Right lobe of liver (tissue), 6 donors: ENCODE measurements around the gene IPO8. TPM values are rescaled to one million over a fixed set of nuclear protein-coding genes. Genes with fewer than 3 reads are reported as not detected.

Experiments used
- ATAC-seq, 4 donors: fragments of 200-7000 bp; cut with Tn5 transposase; one replicate each; pipeline ENCODE4 v1.9.1; 2020; ENCODE audit warnings: mild to moderate bottlenecking in 4 of 4, moderate library complexity in 4 of 4
- DNase-seq, 3 donors: peaks; one replicate each; pipeline ENCODE4 v3.0.0-alpha.2; 2020
- H3K27ac ChIP-seq, 3 donors: fragments of 200-600 bp; one replicate each; pipeline ENCODE4 v1.8.0; 2022
- H3K27me3 ChIP-seq, 2 donors: fragments of 200-600 bp; one replicate each; pipeline ENCODE4 v1.8.0; 2022
- H3K36me3 ChIP-seq, 4 donors: fragments of 200-600 bp; sonication (generic) in 1 of 4; one replicate each; pipeline versions ENCODE4 v1.5.1 to v1.8.0; 2017 to 2022; ENCODE audit warnings: control low read depth in 1 of 4
- H3K4me1 ChIP-seq, 4 donors: fragments of 200-600 bp; sonication (generic) in 1 of 4; one replicate each; pipeline versions ENCODE4 v1.5.1 to v1.8.0; 2017 to 2022; ENCODE audit warnings: control low read depth in 1 of 4
- H3K4me3 ChIP-seq, 3 donors: fragments of 200-600 bp; one replicate each; pipeline ENCODE4 v1.8.0; 2022
- H3K9me3 ChIP-seq, 4 donors: fragments of 200-600 bp; sonication (generic) in 1 of 4; one replicate each; pipeline versions ENCODE4 v1.5.1 to v1.8.0; 2017 to 2022; ENCODE audit warnings: control low read depth in 1 of 4
- POLR2A ChIP-seq: fragments of 450-650 bp; IDR thresholded peaks from one replicate; pipeline ENCODE4 v1.6.1; 2017; ENCODE audit warnings: antibody characterized with exemption, mild to moderate bottlenecking
- WGBS: methylation state at CpG from one replicate; pipeline ENCODE4 v1.1.6; 2018; ENCODE audit warnings: low coverage, low lambda C conversion rate; ENCODE audit not compliant: insufficient coverage; ENCODE audit errors: missing lambda C conversion rate; 5-methylcytosine and 5-hydroxymethylcytosine counted together
- intact Hi-C, 2 donors: fragments of 100-400 bp; cut with DNase I; formaldehyde crosslinking; loops; one replicate each; pipeline versions ENCODE4 v1.11.2 to v1.14.1; 2022
- long read RNA-seq: library from polyadenylated mRNA; unstranded; transcript quantifications from one replicate; pipeline ENCODE4 v2.0.0, GENCODE V29; 2019
- total RNA-seq, 6 experiments: library from RNA; depleted of rRNA in 2 of 6; stranded (reverse); fragments of >200 nt in 2 of 6; fragmentation: NEBNext Ultra II Directional in 3 of 6; extraction: Animal tissue kit (Norgen Biotek cat#: 25700) in 3 of 6; gene quantifications; one replicate each; pipeline versions ENCODE4 v1.1.0 to v1.2.4, GENCODE V29; 2016 to 2023
- TF ChIP-seq, protein P1 (sequence below), 4 donors: fragments of 200-600 bp in 3 of 4; fragments of 450-650 bp in 1 of 4; IDR thresholded peaks; one replicate each; pipeline versions ENCODE4 v1.5.1 to v1.8.0; 2016 to 2022; ENCODE audit warnings: antibody characterized with exemption in 4 of 4, mild to moderate bottlenecking in 2 of 4
- donor health status: DM: no; HTN: yes; CAD: no.
- donor health status: DM: no; HTN: no; CAD: no.
- donor health status: DM: no; HTN: no; CAD: no.
- donor health status: DM: no; HTN: yes; CAD: no.
- donor health status: DM: no; HTN: yes; CAD: no.

The IPO8 gene
- total RNA-seq, result 10 to 100 TPM; 19.6 to 34.7 (median 25.5) TPM
- long read RNA-seq, result 0 reads

DNA sequence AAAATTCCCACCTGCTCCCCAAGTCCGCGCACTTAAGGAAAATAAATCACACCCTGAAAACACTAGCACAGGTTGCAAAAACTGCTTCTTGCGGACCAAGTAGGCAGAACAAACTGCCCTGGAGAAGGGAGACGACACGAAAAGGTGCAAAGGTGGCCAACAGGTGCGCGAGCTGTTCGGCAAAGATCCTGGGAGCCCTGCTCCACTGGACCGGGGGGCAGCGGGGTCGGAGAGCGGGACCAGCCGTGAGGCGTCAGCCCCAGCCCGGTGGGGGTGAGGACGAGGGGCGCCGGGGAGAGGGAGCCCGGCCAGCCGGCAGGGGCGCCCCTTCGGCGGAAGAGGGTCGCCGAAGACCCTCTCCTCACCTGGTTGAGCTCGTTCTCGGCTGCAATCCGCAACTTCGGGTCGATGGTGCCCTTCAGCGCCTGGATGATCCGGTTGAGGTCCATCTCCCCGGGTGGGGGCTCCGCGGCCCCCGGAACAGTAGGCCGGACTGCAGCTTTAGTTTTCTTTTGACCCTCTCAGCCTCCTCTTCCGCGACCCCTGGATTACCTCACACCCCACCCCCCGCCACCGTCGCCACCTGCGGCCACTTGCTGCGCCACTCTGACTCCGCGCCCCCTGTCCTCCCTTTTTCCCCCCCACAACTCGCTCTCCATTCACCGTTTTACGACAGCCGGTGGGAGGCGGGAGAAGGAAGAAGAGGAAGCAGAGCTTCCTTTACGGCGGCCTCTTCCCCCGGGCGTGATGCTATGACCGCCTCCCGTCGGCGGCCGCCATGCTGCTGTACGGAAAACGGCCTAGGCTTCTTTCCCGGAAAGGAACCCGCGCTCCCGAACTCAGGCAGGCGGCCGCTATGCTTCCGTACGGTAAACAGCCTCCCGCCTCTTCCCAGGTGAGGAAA is at the start of gene IPO8:
Gene IPO8, minus strand, starts transcription at position 671 of the 904 bp plus-strand sequence. Its CDS starts 222 bp downstream, at position 449.
- DNase-seq, result peak; percentile 93 to 96 (median 96)
- peak within 1 kb of the TSS; percentile 66 to 78 (median 71) for H3K27ac ChIP-seq
- ATAC-seq, result peak; percentile 97 to 99 (median 98)
- intact Hi-C loops, result no loop called here
- no peaks in the 10 kb centered on the region for H3K9me3 ChIP-seq
- TF ChIP-seq, protein P1, sequence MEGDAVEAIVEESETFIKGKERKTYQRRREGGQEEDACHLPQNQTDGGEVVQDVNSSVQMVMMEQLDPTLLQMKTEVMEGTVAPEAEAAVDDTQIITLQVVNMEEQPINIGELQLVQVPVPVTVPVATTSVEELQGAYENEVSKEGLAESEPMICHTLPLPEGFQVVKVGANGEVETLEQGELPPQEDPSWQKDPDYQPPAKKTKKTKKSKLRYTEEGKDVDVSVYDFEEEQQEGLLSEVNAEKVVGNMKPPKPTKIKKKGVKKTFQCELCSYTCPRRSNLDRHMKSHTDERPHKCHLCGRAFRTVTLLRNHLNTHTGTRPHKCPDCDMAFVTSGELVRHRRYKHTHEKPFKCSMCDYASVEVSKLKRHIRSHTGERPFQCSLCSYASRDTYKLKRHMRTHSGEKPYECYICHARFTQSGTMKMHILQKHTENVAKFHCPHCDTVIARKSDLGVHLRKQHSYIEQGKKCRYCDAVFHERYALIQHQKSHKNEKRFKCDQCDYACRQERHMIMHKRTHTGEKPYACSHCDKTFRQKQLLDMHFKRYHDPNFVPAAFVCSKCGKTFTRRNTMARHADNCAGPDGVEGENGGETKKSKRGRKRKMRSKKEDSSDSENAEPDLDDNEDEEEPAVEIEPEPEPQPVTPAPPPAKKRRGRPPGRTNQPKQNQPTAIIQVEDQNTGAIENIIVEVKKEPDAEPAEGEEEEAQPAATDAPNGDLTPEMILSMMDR (IDR thresholded peaks at IDR 0.05), result peak in 1 of 4 donors; percentile 5
- TF ChIP-seq POLR2A, result peak; percentile 7
- no peaks in the 10 kb centered on the region for H3K27me3 ChIP-seq
- H3K36me3 ChIP-seq, result no peaks in the 10 kb centered on the region
- H3K4me1 ChIP-seq, result peaks cover 0 to 12% (median 2%) of the 10 kb centered on the region in 4 donors
- H3K4me3 ChIP-seq, result peak within 1 kb of the TSS; percentile 89 to 98 (median 94)
- WGBS, result 0% methylated on average over 30 of the region's 71 CpGs

DNA sequence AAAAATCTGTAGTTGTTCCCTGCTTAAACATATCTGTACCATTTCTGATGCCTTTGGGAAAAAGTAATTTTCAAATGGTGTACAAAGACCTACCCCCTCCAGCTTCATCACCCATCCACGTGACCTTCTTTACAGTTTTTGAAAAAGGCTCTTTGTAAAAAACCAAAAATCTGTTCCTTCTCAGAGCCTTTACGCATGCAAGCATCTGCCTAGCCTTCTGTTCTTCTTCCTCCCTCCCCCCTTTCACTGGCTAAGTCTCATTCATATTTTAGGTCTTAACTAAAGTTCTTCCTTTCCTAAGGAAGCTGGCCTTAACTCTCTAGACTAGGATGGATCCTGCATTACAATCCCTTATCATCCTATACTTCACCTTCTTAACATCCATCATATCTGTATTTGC is 48.7 kb upstream of the IPO8 start:
- H3K4me1 ChIP-seq, result no peaks in the 10 kb centered on the region
- peaks cover 0 to 4% (median 0%) of the 10 kb centered on the region in 4 donors for H3K36me3 ChIP-seq
- no peaks in the 10 kb centered on the region for H3K27me3 ChIP-seq
- H3K4me3 ChIP-seq, result no peak overlapping the region
- 86% methylated on average over 2 of the region's 2 CpGs for WGBS
- no peaks in the 10 kb centered on the region for H3K9me3 ChIP-seq
- H3K27ac ChIP-seq, result no peak overlapping the region
- DNase-seq (no peak), ATAC-seq (no peak)
- TF ChIP-seq, protein P1 (IDR thresholded peaks at IDR 0.05), result no peak
- TF ChIP-seq POLR2A, result no peak
- intact Hi-C loops, result no loop called here

DNA sequence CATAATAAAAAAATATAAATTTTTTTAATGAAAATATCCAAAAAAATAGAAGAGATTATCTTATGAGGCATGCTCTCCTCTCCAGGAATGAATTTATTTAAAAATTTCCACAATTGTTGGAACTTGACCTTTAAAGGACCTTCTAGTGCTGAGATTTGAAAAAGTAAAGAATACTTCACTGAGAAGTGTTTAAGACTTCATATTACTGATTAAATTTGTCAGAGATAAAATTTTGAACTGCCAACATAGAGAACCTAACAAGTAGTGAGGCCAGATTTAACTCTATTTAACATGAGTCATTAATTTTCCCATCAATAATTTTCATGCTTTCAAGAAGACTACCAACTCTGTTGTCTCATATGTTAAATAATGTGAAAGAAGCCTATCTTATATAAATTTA is 44.6 kb upstream of the IPO8 start:
- Histone ChIP-seq H3K9me3 (no peaks in the 10 kb centered on the region), H3K27ac (no peak overlapping the region), H3K4me1 (no peaks in the 10 kb centered on the region), H3K36me3 (peaks cover 0 to 2% (median 0%) of the 10 kb centered on the region in 4 donors), H3K27me3 (no peaks in the 10 kb centered on the region), H3K4me3 (no peak overlapping the region)
- ATAC-seq (no peak), DNase-seq (no peak)
- no peak for TF ChIP-seq POLR2A
- TF ChIP-seq, protein P1 (IDR thresholded peaks at IDR 0.05), result no peak
- intact Hi-C loops, result no loop called here

DNA sequence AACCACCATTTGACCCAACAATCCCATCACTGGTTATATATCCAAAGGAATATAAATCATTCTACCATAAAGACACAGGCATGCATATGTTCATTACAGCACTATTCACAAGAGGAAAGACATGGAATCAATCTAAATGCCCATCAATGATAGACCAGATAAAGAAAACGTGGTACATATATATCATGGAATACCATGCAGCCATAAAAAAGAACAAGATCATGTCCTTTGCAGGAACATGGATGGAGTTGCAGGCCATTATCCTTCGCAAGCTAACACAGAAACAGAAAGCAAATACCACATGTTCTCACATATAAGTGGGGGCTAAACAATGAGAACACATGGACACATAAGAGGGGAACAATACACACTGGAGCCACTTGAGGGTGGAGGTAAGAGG is 43.4 kb upstream of the IPO8 start:
- H3K4me1 ChIP-seq, result no peaks in the 10 kb centered on the region
- H3K9me3 ChIP-seq, result no peaks in the 10 kb centered on the region
- no peak for DNase-seq
- intact Hi-C loops, result no loop called here
- no peaks in the 10 kb centered on the region for H3K27me3 ChIP-seq
- WGBS, result 85% methylated on average over 2 of the region's 2 CpGs
- peaks cover 0 to 2% (median 0%) of the 10 kb centered on the region in 4 donors for H3K36me3 ChIP-seq
- TF ChIP-seq, protein P1 (IDR thresholded peaks at IDR 0.05), result no peak
- no peak for TF ChIP-seq POLR2A
- no peak overlapping the region for H3K4me3 ChIP-seq
- H3K27ac ChIP-seq, result no peak overlapping the region
- ATAC-seq, result no peak
